C4-2B (cell line): ENCODE results near the gene NCOA7.

Experiments
- ZFX ChIP-seq: fragments of 450-650 bp; IDR thresholded peaks from 2 replicates; pipeline ENCODE4 v1.6.1; 2017
- TF ChIP-seq, protein P1 (sequence below): fragments of 450-650 bp; conservative IDR thresholded peaks from 2 replicates; pipeline ENCODE4 v1.5.1; 2017; ENCODE audit warnings: mild to moderate bottlenecking

DNA sequence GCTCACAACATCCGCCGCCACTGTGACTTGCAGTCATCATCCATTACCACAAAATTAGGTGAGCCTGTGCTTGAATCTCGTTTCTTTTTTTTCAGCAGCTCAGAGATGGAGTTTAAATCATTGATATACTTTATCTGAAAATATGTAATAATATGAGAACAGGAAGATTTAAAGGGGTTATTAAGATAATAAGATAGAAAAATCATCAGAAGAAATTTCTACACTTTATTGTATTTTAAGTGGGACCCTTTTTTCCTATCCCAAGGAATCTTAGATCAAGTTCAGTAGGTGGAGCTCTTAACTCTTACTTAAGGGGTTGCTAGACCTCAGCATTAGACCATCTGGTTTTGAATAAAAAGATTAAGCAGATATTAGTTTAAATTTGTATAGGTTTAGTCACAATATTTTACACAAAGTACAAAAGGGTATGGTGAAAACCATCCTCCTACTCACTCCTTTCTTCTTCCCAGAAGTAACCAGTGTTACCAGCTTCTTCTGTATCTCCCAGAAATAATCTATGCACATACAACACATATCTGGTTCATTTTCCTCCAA, 9.4 kb upstream of the NCOA7 start:
- TF ChIP-seq, protein P1, sequence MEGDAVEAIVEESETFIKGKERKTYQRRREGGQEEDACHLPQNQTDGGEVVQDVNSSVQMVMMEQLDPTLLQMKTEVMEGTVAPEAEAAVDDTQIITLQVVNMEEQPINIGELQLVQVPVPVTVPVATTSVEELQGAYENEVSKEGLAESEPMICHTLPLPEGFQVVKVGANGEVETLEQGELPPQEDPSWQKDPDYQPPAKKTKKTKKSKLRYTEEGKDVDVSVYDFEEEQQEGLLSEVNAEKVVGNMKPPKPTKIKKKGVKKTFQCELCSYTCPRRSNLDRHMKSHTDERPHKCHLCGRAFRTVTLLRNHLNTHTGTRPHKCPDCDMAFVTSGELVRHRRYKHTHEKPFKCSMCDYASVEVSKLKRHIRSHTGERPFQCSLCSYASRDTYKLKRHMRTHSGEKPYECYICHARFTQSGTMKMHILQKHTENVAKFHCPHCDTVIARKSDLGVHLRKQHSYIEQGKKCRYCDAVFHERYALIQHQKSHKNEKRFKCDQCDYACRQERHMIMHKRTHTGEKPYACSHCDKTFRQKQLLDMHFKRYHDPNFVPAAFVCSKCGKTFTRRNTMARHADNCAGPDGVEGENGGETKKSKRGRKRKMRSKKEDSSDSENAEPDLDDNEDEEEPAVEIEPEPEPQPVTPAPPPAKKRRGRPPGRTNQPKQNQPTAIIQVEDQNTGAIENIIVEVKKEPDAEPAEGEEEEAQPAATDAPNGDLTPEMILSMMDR, result peak; percentile 23; the same call in 1 of the 2 replicates
- TF ChIP-seq ZFX, result no peak
